Natural killer cell (primary cell): ENCODE results near the gene OTX2. TPM values are rescaled to one million over a fixed set of nuclear protein-coding genes. Genes with fewer than 3 reads are reported as not detected.

Source experiments
- ATAC-seq, 3 donors: fragments of 150-1000 bp in 2 of 3; fragments of 200-7000 bp in 1 of 3; cut with Tn5 transposase; 1 replicate in 1 of 3; 2 replicates in 2 of 3; pipeline ENCODE4 v1.10.0; 2021; ENCODE audit warnings: mild to moderate bottlenecking in 2 of 3, moderate library complexity in 2 of 3
- DNase-seq, 2 donors: peaks; one replicate each; pipeline versions ENCODE4 v3.0.0 to v3.0.0-alpha.2; 2013 to 2021; ENCODE audit warnings: mixed read lengths in 1 of 2
- H3K27ac ChIP-seq: one replicate; pipeline ENCODE4 v1.5.1; 2013; ENCODE audit warnings: mild to moderate bottlenecking, low read length
- H3K27me3 ChIP-seq: one replicate; pipeline ENCODE4 v1.6.1; 2013; ENCODE audit warnings: low read length; ENCODE audit not compliant: control insufficient read depth, insufficient read depth
- H3K36me3 ChIP-seq: one replicate; pipeline ENCODE4 v1.6.1; 2013; ENCODE audit warnings: low read length; ENCODE audit not compliant: control insufficient read depth, insufficient read depth
- H3K4me1 ChIP-seq: one replicate; pipeline ENCODE4 v1.6.1; 2013; ENCODE audit warnings: low read length; ENCODE audit not compliant: control insufficient read depth, insufficient read depth
- H3K4me3 ChIP-seq: one replicate; pipeline ENCODE4 v1.5.1; 2013; ENCODE audit warnings: low read length
- H3K9me3 ChIP-seq: one replicate; pipeline ENCODE4 v1.6.1; 2013; ENCODE audit warnings: low read length; ENCODE audit not compliant: control insufficient read depth, insufficient read depth
- H3K27ac Mint-ChIP-seq, 2 donors: one replicate each; pipeline ENCODE4 v1.8.0; 2022; ENCODE audit warnings: mild to moderate bottlenecking in 2 of 2, mixed read lengths in 2 of 2, moderate library complexity in 1 of 2
- H3K27me3 Mint-ChIP-seq, 2 donors: one replicate each; pipeline ENCODE4 v1.8.0; 2022; ENCODE audit warnings: low read depth in 2 of 2, mixed read lengths in 2 of 2
- H3K36me3 Mint-ChIP-seq: one replicate; pipeline ENCODE4 v1.8.0; 2022; ENCODE audit warnings: mixed read lengths
- H3K4me1 Mint-ChIP-seq, 2 donors: one replicate each; pipeline ENCODE4 v1.8.0; 2022; ENCODE audit warnings: mixed read lengths in 2 of 2
- H3K4me3 Mint-ChIP-seq: one replicate; pipeline ENCODE4 v1.8.0; 2022; ENCODE audit warnings: mild to moderate bottlenecking, moderate library complexity, mixed read lengths
- H3K9me3 Mint-ChIP-seq, 2 donors: one replicate each; pipeline ENCODE4 v1.8.0; 2022; ENCODE audit warnings: mixed read lengths in 2 of 2
- CTCF ChIP-seq: fragments of 200-600 bp; IDR thresholded peaks from one replicate; pipeline ENCODE4 v1.8.0; 2022; ENCODE audit warnings: antibody characterized with exemption
- WGBS: methylation state at CpG from one replicate; pipeline ENCODE4 v1.1.7; 2013; ENCODE audit warnings: missing lambda C conversion rate; ENCODE audit not compliant: insufficient coverage; 5-methylcytosine and 5-hydroxymethylcytosine counted together
- intact Hi-C: fragments of 100-400 bp; cut with micrococcal nuclease; formaldehyde crosslinking; loops from one replicate; pipeline ENCODE4 v1.14.2; 2022
- total RNA-seq, 4 donors: library from RNA; stranded (reverse); fragments of 120-200 nt in 1 of 4; gene quantifications; one replicate each; pipeline versions ENCODE4 v1.2.3 to v1.2.4, GENCODE V29; 2013 to 2022

Gene OTX2
- total RNA-seq, 3 donors from 2014 or later (not counting 1 experiment from before 2014, with no cell fraction given): not detected

GRCh38 chr14:56782711-56783110 lies 27.6 kb downstream of the OTX2 start:
- Mint-ChIP-seq H3K27me3 (peaks cover 6 to 23% of the 10 kb centered on the region in 2 donors), H3K36me3 (no peaks in the 10 kb centered on the region), H3K9me3 (peaks cover 0 to 2% of the 10 kb centered on the region in 2 donors), H3K27ac (no peak overlapping the region), H3K4me1 (no peaks in the 10 kb centered on the region), H3K4me3 (no peak overlapping the region)
- H3K27me3 ChIP-seq: no peaks in the 10 kb centered on the region
- DNase-seq (no peak), ATAC-seq (no peak)
- no peaks in the 10 kb centered on the region for H3K36me3 ChIP-seq
- no peak overlapping the region for H3K4me3 ChIP-seq
- TF ChIP-seq CTCF: no peak
- intact Hi-C loops: no loop called here
- WGBS: 83% methylated on average over 1 of the region's 1 CpG
- no peaks in the 10 kb centered on the region for H3K9me3 ChIP-seq
- H3K4me1 ChIP-seq: no peaks in the 10 kb centered on the region
- H3K27ac ChIP-seq: no peak overlapping the region

- Histone ChIP-seq H3K4me3 (no peak overlapping the region), H3K9me3 (no peaks in the 10 kb centered on the region), H3K27ac (no peak overlapping the region), H3K4me1 (no peaks in the 10 kb centered on the region), H3K36me3 (no peaks in the 10 kb centered on the region), H3K27me3 (no peaks in the 10 kb centered on the region)
- intact Hi-C loops: no loop called here
- DNase-seq: no peak
- Mint-ChIP-seq H3K9me3 (peaks cover 0 to 2% of the 10 kb centered on the region in 2 donors), H3K36me3 (no peaks in the 10 kb centered on the region), H3K27ac (no peak overlapping the region), H3K27me3 (peaks cover 8 to 13% of the 10 kb centered on the region in 2 donors), H3K4me1 (no peaks in the 10 kb centered on the region), H3K4me3 (no peak overlapping the region)
- WGBS: 53% methylated on average over 6 of the region's 6 CpGs
- no peak for TF ChIP-seq CTCF
- no peak for ATAC-seq
Observed at GRCh38 chr14:56774503-56774902, 35.8 kb downstream of the OTX2 start.

- H3K36me3 ChIP-seq: no peaks in the 10 kb centered on the region
- H3K9me3 ChIP-seq: no peaks in the 10 kb centered on the region
- H3K27me3 ChIP-seq: no peaks in the 10 kb centered on the region
- DNase-seq: no peak
- intact Hi-C loops: no loop called here
- Mint-ChIP-seq H3K4me1 (no peaks in the 10 kb centered on the region), H3K27me3 (peaks cover under 1 to 8% of the 10 kb centered on the region in 2 donors), H3K36me3 (no peaks in the 10 kb centered on the region), H3K27ac (no peak overlapping the region), H3K9me3 (no peaks in the 10 kb centered on the region), H3K4me3 (no peak overlapping the region)
- H3K4me1 ChIP-seq: no peaks in the 10 kb centered on the region
- H3K4me3 ChIP-seq: no peak overlapping the region
- no peak for TF ChIP-seq CTCF
- no peak for ATAC-seq
- no peak overlapping the region for H3K27ac ChIP-seq
Observed at GRCh38 chr14:56770512-56770911, 39.8 kb downstream of the OTX2 start.

GRCh38 chr14:56760164-56760914 lies 49.9 kb downstream of the OTX2 start:
- Histone ChIP-seq H3K4me1 (no peaks in the 10 kb centered on the region), H3K4me3 (no peak overlapping the region), H3K36me3 (no peaks in the 10 kb centered on the region), H3K27ac (no peak overlapping the region), H3K27me3 (no peaks in the 10 kb centered on the region), H3K9me3 (no peaks in the 10 kb centered on the region)
- ATAC-seq: no peak
- Mint-ChIP-seq H3K4me1 (no peaks in the 10 kb centered on the region), H3K27ac (no peak overlapping the region), H3K9me3 (no peaks in the 10 kb centered on the region), H3K4me3 (no peak overlapping the region), H3K27me3 (peaks cover 11 to 14% of the 10 kb centered on the region in 2 donors), H3K36me3 (no peaks in the 10 kb centered on the region)
- TF ChIP-seq CTCF: no peak
- intact Hi-C loops: no loop called here
- DNase-seq: no peak
- WGBS: 76% methylated on average over 4 of the region's 6 CpGs
